ENCODE results near the gene SLC29A1. TPM values are rescaled to one million over a fixed set of nuclear protein-coding genes. Genes with fewer than 3 reads are reported as not detected.

Gene SLC29A1
- polyA plus RNA-seq, 1 donor: 47.4 TPM

DNA sequence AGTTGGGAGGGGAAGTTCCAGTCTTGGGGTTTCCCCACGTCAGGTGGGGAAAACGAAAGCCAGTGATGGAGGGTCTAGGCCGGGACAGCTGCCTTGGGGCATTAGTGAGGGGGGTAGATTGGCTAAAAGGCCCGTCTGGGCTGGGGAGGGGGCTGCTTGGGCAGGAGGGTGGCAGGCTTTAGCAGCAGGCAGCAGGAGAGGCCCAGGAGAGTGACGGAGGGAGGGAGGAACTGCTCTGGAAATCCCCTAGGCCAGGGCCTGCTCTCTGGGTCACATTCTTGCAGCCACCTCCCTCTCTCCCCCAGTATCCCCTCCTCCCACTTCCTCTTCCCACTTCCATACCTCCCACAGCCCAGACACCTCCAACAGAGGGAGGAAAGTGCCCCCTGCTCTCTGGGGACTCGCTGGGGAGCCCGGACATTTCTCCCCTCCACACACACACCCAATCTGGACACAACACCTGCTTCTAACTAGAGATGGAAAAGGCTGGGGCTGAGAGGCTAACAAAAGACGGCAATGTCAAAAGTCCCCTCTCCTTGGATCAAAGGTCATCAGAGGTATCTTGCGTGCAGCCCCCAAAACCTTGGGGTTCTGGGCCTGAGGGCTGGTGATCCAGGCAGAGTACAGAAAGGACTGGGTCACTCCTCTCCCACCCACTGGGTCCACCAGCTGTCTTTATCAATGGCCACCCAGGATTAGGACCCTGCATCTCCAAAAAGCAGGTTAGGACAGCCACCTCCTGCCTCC is 40.1 kb downstream of the SLC29A1 start:
- H3K27ac ChIP-seq (ENCODE audit: low read length): no peak overlapping the region
- H3K9me3 ChIP-seq (ENCODE audit: control insufficient read depth, low read depth, low read length): peaks cover 4% of the 10 kb centered on the region
- WGBS (ENCODE audit: insufficient coverage, low lambda C conversion rate): no CpG with 5 or more reads among the region's 9 CpGs
- DNase-seq: peak; percentile 57 to 73
- peaks cover 5% of the 10 kb centered on the region for H3K27me3 ChIP-seq (ENCODE audit: control insufficient read depth, insufficient read depth, low read length)
- peaks cover 30% of the 10 kb centered on the region for H3K4me1 ChIP-seq (ENCODE audit: control insufficient read depth, insufficient read depth, low read length)
- peak overlapping the region; percentile 90 for H3K4me3 ChIP-seq (ENCODE audit: low read length)
- H3K36me3 ChIP-seq (ENCODE audit: control insufficient read depth, insufficient read depth, low read length): peaks cover 32% of the 10 kb centered on the region

DNA sequence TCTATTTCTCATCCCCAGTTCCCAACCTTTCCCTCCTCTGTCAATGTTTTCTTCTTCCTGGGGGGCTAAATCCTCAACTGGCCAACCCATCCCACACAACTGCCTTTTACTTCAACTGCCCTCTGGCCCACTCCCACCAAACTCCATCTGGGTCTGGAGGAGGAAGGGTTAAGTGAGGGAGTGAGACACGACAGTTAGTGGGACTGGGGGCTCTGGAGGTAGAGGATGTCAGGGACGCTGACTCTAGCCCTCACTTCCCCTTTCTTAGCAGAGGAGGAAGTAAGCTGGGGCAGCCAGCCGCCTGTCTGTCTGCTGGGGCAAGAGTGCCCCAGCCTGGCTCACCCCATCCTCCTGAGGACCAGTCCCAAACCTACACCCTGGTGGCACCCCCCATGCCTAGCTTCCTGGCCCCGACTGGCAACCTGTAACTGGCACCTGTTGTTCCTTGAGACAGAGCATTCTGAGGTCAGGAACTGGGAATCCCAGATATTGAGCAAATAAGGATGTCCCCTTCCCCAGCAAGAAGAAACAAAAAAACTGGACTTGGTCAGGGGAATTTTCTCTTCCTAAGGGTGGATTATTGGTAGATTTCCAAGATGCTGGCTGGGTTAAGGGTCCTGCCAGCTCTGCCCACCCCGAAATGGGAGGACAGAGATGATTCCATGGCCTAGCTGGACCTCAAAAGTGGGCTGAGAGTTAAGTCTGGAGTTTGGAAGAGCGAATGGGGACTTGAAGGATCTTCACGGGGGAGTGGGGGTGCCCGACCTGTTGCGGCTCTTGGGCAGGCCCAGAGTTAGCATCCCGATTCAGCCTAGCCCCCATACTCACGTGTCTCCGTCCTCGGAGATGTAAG is 41.0 kb downstream of the SLC29A1 start:
- Histone ChIP-seq H3K27me3 (ENCODE audit: control insufficient read depth, insufficient read depth, low read length) (peaks cover 14% of the 10 kb centered on the region), H3K36me3 (ENCODE audit: control insufficient read depth, insufficient read depth, low read length) (peaks cover 24% of the 10 kb centered on the region), H3K27ac (ENCODE audit: low read length) (peak overlapping the region; percentile 73), H3K4me1 (ENCODE audit: control insufficient read depth, insufficient read depth, low read length) (peaks cover 30% of the 10 kb centered on the region), H3K4me3 (ENCODE audit: low read length) (peak overlapping the region; percentile 90), H3K9me3 (ENCODE audit: control insufficient read depth, low read depth, low read length) (peaks cover 4% of the 10 kb centered on the region)
- DNase-seq: no peak
- WGBS (ENCODE audit: insufficient coverage, low lambda C conversion rate): no CpG with 5 or more reads among the region's 13 CpGs

DNA sequence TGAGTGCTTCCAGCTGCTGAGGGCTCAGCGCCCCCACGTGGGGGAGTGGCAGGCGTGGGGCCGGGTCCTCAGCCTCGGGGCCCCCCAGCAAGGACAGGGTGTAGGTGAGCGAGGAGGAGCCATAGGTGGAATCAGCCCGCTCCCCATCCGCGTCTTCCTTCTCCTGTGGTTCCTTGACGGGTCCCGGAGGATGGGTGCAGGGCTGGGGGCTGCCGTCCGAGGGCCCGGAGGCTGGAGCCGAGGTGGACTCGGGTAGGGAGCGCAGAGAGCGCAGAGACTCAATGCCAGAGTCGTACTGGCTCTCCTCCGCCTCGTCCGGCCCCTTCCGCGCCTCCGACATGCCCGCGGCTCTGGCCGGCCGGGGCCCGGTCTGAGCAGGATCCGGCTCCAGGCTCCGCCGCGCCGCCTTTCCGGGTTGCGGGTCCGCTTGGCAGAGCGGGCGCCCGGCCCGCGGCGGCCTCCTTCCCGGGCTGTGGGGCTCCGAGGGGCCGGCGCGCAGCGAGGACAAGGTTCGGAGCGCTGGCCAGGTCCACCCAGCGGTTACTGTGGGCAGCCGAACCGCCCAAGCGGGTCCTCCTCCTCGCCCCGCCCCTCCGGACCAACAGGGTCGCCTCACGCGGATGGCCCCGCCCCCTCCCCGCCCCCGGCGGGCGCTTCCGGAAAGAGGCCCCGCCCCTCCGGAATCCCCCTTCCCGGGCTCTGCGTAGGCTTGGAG is 41.8 kb downstream of the SLC29A1 start, which contains the start of gene NFKBIE:
Gene NFKBIE (minus strand): TSS at position 545 of the 715 bp plus-strand sequence. CDS start 205 bp downstream, at position 340.
- Histone ChIP-seq H3K36me3 (ENCODE audit: control insufficient read depth, insufficient read depth, low read length) (peaks cover 18% of the 10 kb centered on the region), H3K4me3 (ENCODE audit: low read length) (peak within 1 kb of the TSS; percentile 90), H3K27me3 (ENCODE audit: control insufficient read depth, insufficient read depth, low read length) (peaks cover 22% of the 10 kb centered on the region), H3K27ac (ENCODE audit: low read length) (peak within 1 kb of the TSS; percentile 73), H3K4me1 (ENCODE audit: control insufficient read depth, insufficient read depth, low read length) (peaks cover 30% of the 10 kb centered on the region), H3K9me3 (ENCODE audit: control insufficient read depth, low read depth, low read length) (peaks cover 4% of the 10 kb centered on the region)
- peak; percentile 90 to 92 for DNase-seq
- WGBS (ENCODE audit: insufficient coverage, low lambda C conversion rate): 0% methylated on average over 1 of the region's 72 CpGs

DNA sequence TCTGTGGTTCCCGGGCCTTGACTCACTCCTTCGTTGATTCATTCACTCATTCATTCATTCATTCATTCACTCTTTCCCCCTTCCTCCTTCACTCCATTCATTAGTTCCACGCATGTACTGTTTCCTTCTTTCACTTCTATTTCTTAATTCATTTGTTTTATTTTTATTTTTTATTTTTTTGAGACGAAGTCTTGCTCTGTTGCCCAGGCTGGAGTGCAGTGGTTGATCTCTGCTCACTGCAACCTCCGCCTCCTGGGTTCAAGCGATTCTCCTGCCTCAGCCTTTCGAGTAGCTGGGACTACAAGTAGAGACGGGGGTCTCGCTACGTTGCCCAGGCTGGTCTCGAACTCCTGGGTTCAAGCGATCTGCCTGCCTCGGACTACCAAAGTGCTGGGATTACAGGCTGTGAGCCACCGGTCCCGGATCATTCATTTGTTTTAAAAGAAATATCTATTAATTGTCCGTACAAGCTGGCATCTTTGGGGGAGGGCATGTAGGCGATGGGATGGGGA is 42.4 kb downstream of the SLC29A1 start:
- peaks cover 22% of the 10 kb centered on the region for H3K27me3 ChIP-seq (ENCODE audit: control insufficient read depth, insufficient read depth, low read length)
- peaks cover 30% of the 10 kb centered on the region for H3K4me1 ChIP-seq (ENCODE audit: control insufficient read depth, insufficient read depth, low read length)
- no peak for DNase-seq
- H3K27ac ChIP-seq (ENCODE audit: low read length): no peak overlapping the region
- 3% methylated on average over 3 of the region's 17 CpGs for WGBS (ENCODE audit: insufficient coverage, low lambda C conversion rate)
- peaks cover 14% of the 10 kb centered on the region for H3K36me3 ChIP-seq (ENCODE audit: control insufficient read depth, insufficient read depth, low read length)
- H3K4me3 ChIP-seq (ENCODE audit: low read length): no peak overlapping the region
- peaks cover 4% of the 10 kb centered on the region for H3K9me3 ChIP-seq (ENCODE audit: control insufficient read depth, low read depth, low read length)

DNA sequence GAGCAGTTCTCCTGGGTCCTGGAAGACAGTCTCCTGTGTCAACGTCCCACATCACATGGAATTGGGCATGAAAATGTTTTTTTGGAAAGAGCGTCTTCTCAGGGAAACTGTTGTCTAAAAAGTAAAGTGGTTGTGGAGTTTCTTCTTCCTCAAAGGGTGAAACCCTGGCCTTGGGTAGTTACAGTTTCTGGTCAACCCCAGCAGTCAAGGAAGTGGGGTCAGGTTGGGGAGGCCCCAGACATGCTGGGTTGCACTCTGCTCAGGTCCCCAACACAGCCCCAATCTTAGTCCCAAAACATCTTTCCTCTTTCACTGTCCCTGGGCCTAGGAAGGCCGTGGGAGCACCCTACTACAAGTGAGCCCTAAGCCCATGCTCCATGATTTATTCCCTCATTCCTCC is 43.0 kb downstream of the SLC29A1 start:
- no peak for DNase-seq
- Histone ChIP-seq H3K27me3 (ENCODE audit: control insufficient read depth, insufficient read depth, low read length) (peaks cover 27% of the 10 kb centered on the region), H3K36me3 (ENCODE audit: control insufficient read depth, insufficient read depth, low read length) (peaks cover 11% of the 10 kb centered on the region), H3K9me3 (ENCODE audit: control insufficient read depth, low read depth, low read length) (peaks cover 4% of the 10 kb centered on the region), H3K4me1 (ENCODE audit: control insufficient read depth, insufficient read depth, low read length) (peaks cover 30% of the 10 kb centered on the region), H3K4me3 (ENCODE audit: low read length) (no peak overlapping the region), H3K27ac (ENCODE audit: low read length) (no peak overlapping the region)
- no CpG with 5 or more reads among the region's 3 CpGs for WGBS (ENCODE audit: insufficient coverage, low lambda C conversion rate)

DNA sequence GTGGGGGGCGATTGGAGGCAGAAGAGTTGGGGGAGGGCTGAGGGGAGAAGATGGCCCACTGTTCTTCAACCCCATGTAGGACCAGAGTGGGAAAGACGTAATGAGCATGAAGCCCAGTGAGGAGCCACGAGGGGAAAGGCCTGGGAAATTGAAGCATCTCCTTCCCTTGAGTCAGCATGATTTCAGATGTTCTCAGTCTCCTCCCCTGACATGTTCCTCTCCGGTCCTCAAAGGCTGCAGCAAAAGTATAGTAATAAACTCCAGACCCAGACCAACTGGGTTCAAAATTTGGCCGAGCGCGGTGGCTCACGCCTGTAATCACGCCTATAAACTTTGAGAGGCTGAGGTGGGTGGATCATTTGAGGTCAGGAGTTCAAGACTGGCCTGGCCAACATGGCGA is 43.9 kb downstream of the SLC29A1 start:
- WGBS (ENCODE audit: insufficient coverage, low lambda C conversion rate): no CpG with 5 or more reads among the region's 10 CpGs
- no peak overlapping the region for H3K4me3 ChIP-seq (ENCODE audit: low read length)
- peaks cover 4% of the 10 kb centered on the region for H3K9me3 ChIP-seq (ENCODE audit: control insufficient read depth, low read depth, low read length)
- H3K27ac ChIP-seq (ENCODE audit: low read length): no peak overlapping the region
- DNase-seq: no peak
- H3K4me1 ChIP-seq (ENCODE audit: control insufficient read depth, insufficient read depth, low read length): peaks cover 27% of the 10 kb centered on the region
- H3K27me3 ChIP-seq (ENCODE audit: control insufficient read depth, insufficient read depth, low read length): peaks cover 36% of the 10 kb centered on the region
- peaks cover 3% of the 10 kb centered on the region for H3K36me3 ChIP-seq (ENCODE audit: control insufficient read depth, insufficient read depth, low read length)

DNA sequence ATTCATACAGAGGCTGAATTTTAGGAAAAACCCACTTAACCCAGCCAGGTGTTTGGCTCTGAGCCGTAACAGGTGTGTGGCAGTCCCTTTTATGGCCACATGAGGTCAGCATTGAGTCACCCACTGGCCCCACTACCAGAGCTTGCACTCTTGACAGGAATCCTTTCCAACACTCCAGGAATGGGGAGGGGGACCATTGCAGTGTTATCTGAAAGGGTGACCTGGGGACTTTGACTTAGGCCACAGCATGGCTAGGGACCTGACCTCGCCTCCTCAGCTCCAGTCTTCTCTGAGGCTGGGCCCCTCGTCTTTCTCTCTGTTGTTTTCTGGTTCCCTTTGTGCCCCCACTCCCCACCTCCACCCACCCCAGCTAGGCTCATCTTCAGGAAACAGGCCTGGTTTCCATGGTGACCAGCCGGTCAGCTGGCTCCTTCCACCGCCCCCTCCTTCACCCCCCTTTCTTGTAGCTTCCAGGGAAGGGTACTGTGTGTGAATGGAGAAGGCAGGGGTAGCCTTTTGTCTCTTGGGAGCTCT is 44.8 kb downstream of the SLC29A1 start:
- DNase-seq: peak; percentile 46 to 66

DNA sequence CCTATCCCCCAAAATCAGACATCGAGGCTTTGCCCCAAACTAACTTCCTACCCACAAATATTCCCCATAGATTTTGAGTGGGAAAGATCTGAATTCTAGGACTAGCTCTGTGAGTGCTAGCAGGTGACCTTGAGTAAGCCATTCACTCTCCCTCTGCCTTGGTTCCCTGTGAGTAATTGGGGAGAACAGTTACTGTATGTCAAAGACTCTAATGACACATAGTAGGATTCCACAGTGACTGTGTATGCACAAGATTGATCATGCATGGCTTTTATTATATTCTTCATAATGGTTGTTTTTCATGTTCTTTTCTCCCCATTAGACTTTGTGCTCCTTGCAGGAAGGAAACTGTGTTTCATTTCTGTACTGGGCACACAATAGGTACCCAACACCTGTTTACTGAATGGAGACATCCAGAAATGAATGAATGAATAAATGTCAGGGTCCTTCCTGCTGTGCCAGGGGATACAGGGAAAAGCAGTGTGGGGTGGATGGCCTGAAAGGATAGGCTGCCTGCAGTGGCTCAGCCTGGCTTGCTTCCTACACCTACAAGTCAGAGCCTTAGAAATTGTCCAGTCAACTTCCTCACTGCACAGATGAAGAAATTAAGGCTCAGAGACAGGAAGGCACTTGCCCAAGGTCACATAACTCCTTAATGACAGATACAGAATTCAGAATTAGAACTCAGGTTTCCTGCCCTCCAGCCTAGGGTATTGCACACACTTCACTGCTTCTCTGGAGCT is 46.0 kb downstream of the SLC29A1 start:
- Histone ChIP-seq H3K4me3 (ENCODE audit: low read length) (no peak overlapping the region), H3K27me3 (ENCODE audit: control insufficient read depth, insufficient read depth, low read length) (peaks cover 57% of the 10 kb centered on the region), H3K4me1 (ENCODE audit: control insufficient read depth, insufficient read depth, low read length) (peaks cover 6% of the 10 kb centered on the region), H3K27ac (ENCODE audit: low read length) (no peak overlapping the region), H3K36me3 (ENCODE audit: control insufficient read depth, insufficient read depth, low read length) (no peaks in the 10 kb centered on the region), H3K9me3 (ENCODE audit: control insufficient read depth, low read depth, low read length) (peaks cover 4% of the 10 kb centered on the region)
- WGBS (ENCODE audit: insufficient coverage, low lambda C conversion rate): no CpG with 5 or more reads among the region's 1 CpG
- DNase-seq: no peak

More for the DNA sequence above, 44.8 kb downstream of the SLC29A1 start:
- H3K36me3 ChIP-seq (ENCODE audit: control insufficient read depth, insufficient read depth, low read length): no peaks in the 10 kb centered on the region
- no CpG with 5 or more reads among the region's 5 CpGs for whole genome bisulfite sequencing (ENCODE audit: insufficient coverage, low lambda C conversion rate)
- H3K4me1 ChIP-seq (ENCODE audit: control insufficient read depth, insufficient read depth, low read length): peaks cover 17% of the 10 kb centered on the region
- H3K9me3 ChIP-seq (ENCODE audit: control insufficient read depth, low read depth, low read length): peaks cover 4% of the 10 kb centered on the region
- no peak overlapping the region for H3K27ac ChIP-seq (ENCODE audit: low read length)
- peaks cover 45% of the 10 kb centered on the region for H3K27me3 ChIP-seq (ENCODE audit: control insufficient read depth, insufficient read depth, low read length)
- no peak overlapping the region for H3K4me3 ChIP-seq (ENCODE audit: low read length)

DNA sequence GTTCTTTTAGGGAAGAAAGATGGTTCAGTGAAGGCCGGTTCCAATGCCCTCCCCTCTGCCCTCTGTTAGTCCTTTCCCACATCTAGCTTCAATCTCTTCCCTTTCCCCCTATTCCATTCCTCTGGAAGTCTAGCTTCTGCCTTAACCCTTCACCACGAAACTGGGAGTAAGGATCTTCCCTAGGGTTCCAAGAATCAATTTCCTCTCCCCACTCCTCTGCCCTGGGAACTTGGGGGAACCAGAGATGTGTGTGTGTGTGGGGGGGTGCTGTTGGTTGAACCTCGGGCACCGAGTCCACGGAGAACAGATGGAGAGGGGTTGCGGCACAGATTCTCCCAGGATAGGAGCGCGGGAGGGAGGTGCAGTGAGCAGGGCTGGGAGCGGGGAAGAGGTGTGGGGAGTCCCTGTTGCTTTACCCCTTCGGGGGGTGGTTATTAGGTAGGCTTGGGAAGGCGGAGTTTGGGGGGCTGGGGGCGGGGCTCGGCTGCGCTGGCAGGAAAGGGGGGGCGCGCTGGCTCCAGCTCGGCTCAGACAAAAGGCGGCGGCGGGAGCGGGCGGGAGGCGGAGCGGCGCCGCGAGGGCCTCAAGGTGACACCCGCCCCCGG is 46.6 kb downstream of the SLC29A1 start, which contains the start of gene TMEM151B:
Gene TMEM151B (plus strand): TSS at position 530 of the 605 bp plus-strand sequence. CDS start 293 bp downstream, outside the sequence.
- WGBS (ENCODE audit: insufficient coverage, low lambda C conversion rate): no CpG with 5 or more reads among the region's 29 CpGs
- H3K27ac ChIP-seq (ENCODE audit: low read length): no peak within 1 kb of the TSS
- DNase-seq: no peak
- H3K4me3 ChIP-seq (ENCODE audit: low read length): no peak within 1 kb of the TSS
- peaks cover 62% of the 10 kb centered on the region for H3K27me3 ChIP-seq (ENCODE audit: control insufficient read depth, insufficient read depth, low read length)
- no peaks in the 10 kb centered on the region for H3K4me1 ChIP-seq (ENCODE audit: control insufficient read depth, insufficient read depth, low read length)
- H3K36me3 ChIP-seq (ENCODE audit: control insufficient read depth, insufficient read depth, low read length): no peaks in the 10 kb centered on the region
- H3K9me3 ChIP-seq (ENCODE audit: control insufficient read depth, low read depth, low read length): peaks cover 1% of the 10 kb centered on the region

All from large intestine (tissue), 3 donors.